Thyroid gland (tissue), 4 donors: ENCODE data around the gene PPFIA4. TPM values are rescaled to one million over a fixed set of nuclear protein-coding genes. Genes with fewer than 3 reads are reported as not detected.

Experiments
- DNase-seq, 2 donors: peaks; one replicate each; pipeline ENCODE4 v3.0.0-alpha.2; 2019
- H3K27ac ChIP-seq, 3 donors: fragments of 200-600 bp; sonication (generic); 1 replicate in 2 of 3; 2 replicates in 1 of 3; pipeline ENCODE4 v1.5.1; 2016 to 2019; ENCODE audit warnings: mild to moderate bottlenecking in 1 of 3, moderate library complexity in 1 of 3
- H3K27me3 ChIP-seq: fragments of 200-600 bp; sonication (generic); one replicate; pipeline ENCODE4 v1.5.1; 2019
- H3K36me3 ChIP-seq, 2 donors: fragments of 200-600 bp; sonication (generic); one replicate each; pipeline ENCODE4 v1.5.1; 2016 to 2019
- H3K4me1 ChIP-seq, 2 donors: fragments of 200-600 bp; sonication (generic); one replicate each; pipeline ENCODE4 v1.5.1; 2017 to 2019
- H3K4me3 ChIP-seq, 3 donors: fragments of 200-600 bp; sonication (generic); replicated peaks in 1 of 3; 1 replicate in 2 of 3; 2 replicates in 1 of 3; pipeline ENCODE4 v1.5.1; 2016; ENCODE audit warnings: mild to moderate bottlenecking in 1 of 3
- H3K9me3 ChIP-seq: fragments of 200-600 bp; sonication (generic); one replicate; pipeline ENCODE4 v1.5.1; 2017
- CTCF ChIP-seq, 6 experiments: fragments of 200-600 bp in 3 of 6; fragments of 450-650 bp in 3 of 6; sonication (generic) in 3 of 6; IDR thresholded peaks; one replicate each; pipeline ENCODE4 v1.5.1; 2016 to 2019; ENCODE audit warnings: antibody characterized with exemption in 6 of 6, mild to moderate bottlenecking in 2 of 6, inconsistent platforms in 1 of 6, moderate library complexity in 1 of 6
- POLR2A ChIP-seq, 2 donors: fragments of 450-650 bp; IDR thresholded peaks; one replicate each; pipeline ENCODE4 v1.6.1; 2017; ENCODE audit warnings: antibody characterized with exemption in 2 of 2, mild to moderate bottlenecking in 2 of 2, moderate library complexity in 1 of 2
- WGBS, 2 donors: methylation state at CpG; one replicate each; pipeline ENCODE4 v1.1.5; 2017; 5-methylcytosine and 5-hydroxymethylcytosine counted together
- intact Hi-C: fragments of 100-400 bp; cut with DNase I; formaldehyde crosslinking; loops from one replicate; pipeline ENCODE4 v1.15.1; 2023
- total RNA-seq, 4 donors: library from RNA; depleted of rRNA; stranded (reverse); fragments of >200 nt; gene quantifications; one replicate each; pipeline ENCODE4 v1.2.3, GENCODE V29; 2016

Gene PPFIA4
- total RNA-seq, 4 donors from 2014 or later = 0.54 to 3.0 (median 2.1) TPM

GRCh38 chr1:203056012-203056411 is 29.7 kb downstream of the PPFIA4 start:
- 40 to 86% methylated on average over 7 of the region's 7 CpGs for WGBS, 2 donors
- no peaks in the 10 kb centered on the region for H3K4me1 ChIP-seq
- no peak overlapping the region for H3K27ac ChIP-seq

GRCh38 chr1:203056516-203056915 is 30.2 kb downstream of the PPFIA4 start:
- Histone ChIP-seq H3K27me3 (no peaks in the 10 kb centered on the region), H3K9me3 (no peaks in the 10 kb centered on the region), H3K27ac (no peak overlapping the region), H3K4me1 (no peaks in the 10 kb centered on the region), H3K4me3 (no peak overlapping the region), H3K36me3 (no peaks in the 10 kb centered on the region)
- intact Hi-C loops = no loop called here
- WGBS, 2 donors = 90 to 91% methylated on average over 6 of the region's 6 CpGs
- TF ChIP-seq CTCF (IDR thresholded peaks at IDR 0.05) (no peak), POLR2A (IDR thresholded peaks at IDR 0.05) (no peak)
- no peak for DNase-seq

More at GRCh38 chr1:203056012-203056411, 29.7 kb downstream of the PPFIA4 start:
- Histone ChIP-seq H3K4me3 (no peak overlapping the region), H3K36me3 (no peaks in the 10 kb centered on the region), H3K27me3 (no peaks in the 10 kb centered on the region), H3K9me3 (no peaks in the 10 kb centered on the region)
- intact Hi-C loops = no loop called here
- peak in 1 of 2 donors; percentile 11 for DNase-seq
- no peak for TF ChIP-seq CTCF (IDR thresholded peaks at IDR 0.05)
- no peak for TF ChIP-seq POLR2A (IDR thresholded peaks at IDR 0.05)

- TF ChIP-seq CTCF (IDR thresholded peaks at IDR 0.05) = no peak
- TF ChIP-seq POLR2A (IDR thresholded peaks at IDR 0.05) = no peak
- no peak overlapping the region for H3K27ac ChIP-seq
- WGBS, 2 donors = 65 to 66% methylated on average over 8 to 9 of the region's 10 CpGs
- intact Hi-C loops = no loop called here
- no peaks in the 10 kb centered on the region for H3K9me3 ChIP-seq
- no peaks in the 10 kb centered on the region for H3K4me1 ChIP-seq
- H3K36me3 ChIP-seq = no peaks in the 10 kb centered on the region
- DNase-seq = no peak
- no peak overlapping the region for H3K4me3 ChIP-seq
- H3K27me3 ChIP-seq = no peaks in the 10 kb centered on the region
Measured at GRCh38 chr1:203057911-203058675, 31.8 kb downstream of the PPFIA4 start.

- intact Hi-C loops = no loop called here
- Histone ChIP-seq H3K27ac (no peak overlapping the region), H3K4me1 (no peaks in the 10 kb centered on the region), H3K36me3 (no peaks in the 10 kb centered on the region), H3K27me3 (no peaks in the 10 kb centered on the region), H3K4me3 (no peak overlapping the region), H3K9me3 (no peaks in the 10 kb centered on the region)
- WGBS, 2 donors = 89 to 100% methylated on average over 1 of the region's 1 CpG
- no peak for DNase-seq
- no peak for TF ChIP-seq POLR2A (IDR thresholded peaks at IDR 0.05)
Measured at GRCh38 chr1:203058676-203058935, 32.3 kb downstream of the PPFIA4 start.

- Histone ChIP-seq H3K27ac (no peak overlapping the region), H3K27me3 (no peaks in the 10 kb centered on the region), H3K4me3 (no peak overlapping the region), H3K9me3 (no peaks in the 10 kb centered on the region), H3K36me3 (no peaks in the 10 kb centered on the region), H3K4me1 (no peaks in the 10 kb centered on the region)
- TF ChIP-seq POLR2A (IDR thresholded peaks at IDR 0.05) = no peak
- no peak for TF ChIP-seq CTCF (IDR thresholded peaks at IDR 0.05)
- DNase-seq = no peak
- intact Hi-C loops = no loop called here
- WGBS, 2 donors = 80 to 92% methylated on average over 2 of the region's 2 CpGs
Measured at GRCh38 chr1:203059485-203059884, 33.2 kb downstream of the PPFIA4 start.
